Measurements from ENCODE around the gene MALRD1. TPM values are rescaled to one million over a fixed set of nuclear protein-coding genes. Genes with fewer than 3 reads are reported as not detected.
A peak's percentile ranks its signal among the peaks of the same experiment; 100 is the strongest.

Gene MALRD1
- total and polyA plus RNA-seq, 4 donors = 0.17 to 17.9 (median 4.1) TPM

DNA sequence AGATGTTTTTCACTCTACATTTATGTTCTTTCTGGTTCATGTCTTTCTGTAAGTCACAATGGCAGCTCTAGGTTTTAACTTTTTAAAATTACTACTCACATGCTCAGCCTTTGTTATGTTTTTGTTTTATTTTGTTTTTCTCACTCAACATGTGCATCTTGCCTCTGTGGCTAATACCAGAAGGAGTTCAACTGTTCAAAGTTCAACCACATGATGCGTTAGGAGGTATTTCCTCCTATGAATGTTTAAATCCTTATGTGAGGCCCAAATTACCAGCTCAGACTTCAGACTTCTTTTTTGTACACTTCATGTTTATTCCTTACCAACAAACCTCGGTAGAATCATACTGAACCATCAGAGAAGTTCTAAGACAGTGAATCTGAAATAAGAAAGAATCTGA is 151.6 kb downstream of the MALRD1 start:
- H3K9ac ChIP-seq (ENCODE audit: insufficient read depth in 1 of 2, low read length in 2 of 2) = no peak overlapping the region
- no peak for DNase-seq
- H3K36me3 ChIP-seq (ENCODE audit: control insufficient read depth in 4 of 4, insufficient read depth in 4 of 4, low read length in 4 of 4) = no peaks in the 10 kb centered on the region
- no peak overlapping the region for H3K27ac ChIP-seq (ENCODE audit: low read depth in 1 of 2, low read length in 1 of 2)
- no peaks in the 10 kb centered on the region for H3K9me3 ChIP-seq (ENCODE audit: control insufficient read depth in 4 of 4, insufficient read depth in 3 of 4, low read length in 3 of 4)
- H3K27me3 ChIP-seq (ENCODE audit: control insufficient read depth in 3 of 3, insufficient read depth in 3 of 3, low read length in 2 of 3) = no peaks in the 10 kb centered on the region
- H3K4me3 ChIP-seq = no peak overlapping the region
- 78 to 79% methylated on average over 2 of the region's 2 CpGs for WGBS, 2 donors
- no peak for ATAC-seq (ENCODE audit: insufficient read depth, low FRiP score)
- TF ChIP-seq, protein P1, sequence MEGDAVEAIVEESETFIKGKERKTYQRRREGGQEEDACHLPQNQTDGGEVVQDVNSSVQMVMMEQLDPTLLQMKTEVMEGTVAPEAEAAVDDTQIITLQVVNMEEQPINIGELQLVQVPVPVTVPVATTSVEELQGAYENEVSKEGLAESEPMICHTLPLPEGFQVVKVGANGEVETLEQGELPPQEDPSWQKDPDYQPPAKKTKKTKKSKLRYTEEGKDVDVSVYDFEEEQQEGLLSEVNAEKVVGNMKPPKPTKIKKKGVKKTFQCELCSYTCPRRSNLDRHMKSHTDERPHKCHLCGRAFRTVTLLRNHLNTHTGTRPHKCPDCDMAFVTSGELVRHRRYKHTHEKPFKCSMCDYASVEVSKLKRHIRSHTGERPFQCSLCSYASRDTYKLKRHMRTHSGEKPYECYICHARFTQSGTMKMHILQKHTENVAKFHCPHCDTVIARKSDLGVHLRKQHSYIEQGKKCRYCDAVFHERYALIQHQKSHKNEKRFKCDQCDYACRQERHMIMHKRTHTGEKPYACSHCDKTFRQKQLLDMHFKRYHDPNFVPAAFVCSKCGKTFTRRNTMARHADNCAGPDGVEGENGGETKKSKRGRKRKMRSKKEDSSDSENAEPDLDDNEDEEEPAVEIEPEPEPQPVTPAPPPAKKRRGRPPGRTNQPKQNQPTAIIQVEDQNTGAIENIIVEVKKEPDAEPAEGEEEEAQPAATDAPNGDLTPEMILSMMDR (IDR thresholded peaks at IDR 0.05; ENCODE audit: control extremely low read depth, extremely low read depth) = no peak
- H3K4me1 ChIP-seq (ENCODE audit: control insufficient read depth in 5 of 5, insufficient read depth in 5 of 5, low read length in 5 of 5) = peaks cover 0 to 10% (median 0%) of the 10 kb centered on the region in 5 donors

- Histone ChIP-seq H3K4me1 (ENCODE audit: control insufficient read depth in 5 of 5, insufficient read depth in 5 of 5, low read length in 5 of 5) (peaks cover 0 to 10% (median 0%) of the 10 kb centered on the region in 5 donors), H3K9me3 (ENCODE audit: control insufficient read depth in 4 of 4, insufficient read depth in 3 of 4, low read length in 3 of 4) (no peaks in the 10 kb centered on the region), H3K27me3 (ENCODE audit: control insufficient read depth in 3 of 3, insufficient read depth in 3 of 3, low read length in 2 of 3) (no peaks in the 10 kb centered on the region), H3K36me3 (ENCODE audit: control insufficient read depth in 4 of 4, insufficient read depth in 4 of 4, low read length in 4 of 4) (no peaks in the 10 kb centered on the region), H3K27ac (ENCODE audit: low read depth in 1 of 2, low read length in 1 of 2) (no peak overlapping the region), H3K4me3 (no peak overlapping the region), H3K9ac (ENCODE audit: insufficient read depth in 1 of 2, low read length in 2 of 2) (no peak overlapping the region)
- TF ChIP-seq, protein P1 (IDR thresholded peaks at IDR 0.05; ENCODE audit: control extremely low read depth, extremely low read depth) = no peak
- 68 to 81% methylated on average over 5 of the region's 5 CpGs for WGBS, 2 donors
- peak in 2 of 3 donors; percentile 22 to 47 for DNase-seq
- ATAC-seq (ENCODE audit: insufficient read depth, low FRiP score) = peak; percentile 59
Measured at GRCh38 chr10:19204246-19204917, 155.8 kb downstream of the MALRD1 start.

- Histone ChIP-seq H3K36me3 (ENCODE audit: control insufficient read depth in 4 of 4, insufficient read depth in 4 of 4, low read length in 4 of 4) (no peaks in the 10 kb centered on the region), H3K4me1 (ENCODE audit: control insufficient read depth in 5 of 5, insufficient read depth in 5 of 5, low read length in 5 of 5) (peaks cover 0 to 5% (median 0%) of the 10 kb centered on the region in 5 donors), H3K9me3 (ENCODE audit: control insufficient read depth in 4 of 4, insufficient read depth in 3 of 4, low read length in 3 of 4) (no peaks in the 10 kb centered on the region), H3K4me3 (no peak overlapping the region), H3K27me3 (ENCODE audit: control insufficient read depth in 3 of 3, insufficient read depth in 3 of 3, low read length in 2 of 3) (no peaks in the 10 kb centered on the region), H3K9ac (ENCODE audit: insufficient read depth in 1 of 2, low read length in 2 of 2) (no peak overlapping the region), H3K27ac (ENCODE audit: low read depth in 1 of 2, low read length in 1 of 2) (no peak overlapping the region)
- 79 to 84% methylated on average over 3 of the region's 3 CpGs for WGBS, 2 donors
- DNase-seq (no peak), ATAC-seq (ENCODE audit: insufficient read depth, low FRiP score) (no peak)
- TF ChIP-seq, protein P1 (IDR thresholded peaks at IDR 0.05; ENCODE audit: control extremely low read depth, extremely low read depth) = no peak
Measured at GRCh38 chr10:19209319-19209718, 160.7 kb downstream of the MALRD1 start.
